Measurements from ENCODE around the gene CYP26B1.

GRCh38 chr2:72103690-72104089 lies 44.0 kb downstream of the CYP26B1 start:
- TF ChIP-seq CTCF (IDR thresholded peaks at IDR 0.05), result no peak
- TF ChIP-seq POLR2A (IDR thresholded peaks at IDR 0.05), result no peak
